ENCODE measurements around the gene CHRNB1. TPM values are rescaled to one million over a fixed set of nuclear protein-coding genes. Genes with fewer than 3 reads are reported as not detected.
"Not testable (repeated sequence)": the region's sequence is repeated elsewhere in the genome, so short reads cannot be mapped to it uniquely, and the experiment has no call there.

The CHRNB1 gene
- total RNA-seq, 1 donor from 2014 or later, result 9.6 TPM

GRCh38 chr17:7482742-7483088, 37.9 kb downstream of the CHRNB1 start:
- not testable (repeated sequence) for DNase-seq (ENCODE audit: extremely low read depth, low read depth, low spot score)

- peak; percentile 73 for DNase-seq (ENCODE audit: extremely low read depth, low read depth, low spot score)
Measured at GRCh38 chr17:7483255-7484066, 38.6 kb downstream of the CHRNB1 start.

GRCh38 chr17:7484067-7484918, 39.4 kb downstream of the CHRNB1 start, which contains the start of gene POLR2A:
Gene POLR2A (plus strand): TSS chr17:7484366.
- DNase-seq (ENCODE audit: extremely low read depth, low read depth, low spot score), result peak; percentile 83

- no peak for DNase-seq (ENCODE audit: extremely low read depth, low read depth, low spot score)
Measured at GRCh38 chr17:7484919-7485377, 40.1 kb downstream of the CHRNB1 start.

GRCh38 chr17:7486181-7486580, 41.3 kb downstream of the CHRNB1 start:
- DNase-seq (ENCODE audit: extremely low read depth, low read depth, low spot score), result no peak

- DNase-seq (ENCODE audit: extremely low read depth, low read depth, low spot score), result no peak
Measured at GRCh38 chr17:7490144-7490543, 45.3 kb downstream of the CHRNB1 start.

- no peak for DNase-seq (ENCODE audit: extremely low read depth, low read depth, low spot score)
Measured at GRCh38 chr17:7491583-7491982, 46.7 kb downstream of the CHRNB1 start.

- DNase-seq (ENCODE audit: extremely low read depth, low read depth, low spot score), result no peak
Measured at GRCh38 chr17:7493941-7494340, 49.1 kb downstream of the CHRNB1 start.

- DNase-seq (ENCODE audit: extremely low read depth, low read depth, low spot score), result no peak
Measured at GRCh38 chr17:7495906-7496434, 51.1 kb downstream of the CHRNB1 start.

GRCh38 chr17:7496470-7497183, 51.8 kb downstream of the CHRNB1 start:
- no peak for DNase-seq (ENCODE audit: extremely low read depth, low read depth, low spot score)

- DNase-seq (ENCODE audit: extremely low read depth, low read depth, low spot score), result no peak
Measured at GRCh38 chr17:7497228-7497627, 52.4 kb downstream of the CHRNB1 start.

GRCh38 chr17:7497636-7498035, 52.8 kb downstream of the CHRNB1 start:
- DNase-seq (ENCODE audit: extremely low read depth, low read depth, low spot score), result no peak

GRCh38 chr17:7499161-7499560, 54.3 kb downstream of the CHRNB1 start:
- no peak for DNase-seq (ENCODE audit: extremely low read depth, low read depth, low spot score)

- no peak for DNase-seq (ENCODE audit: extremely low read depth, low read depth, low spot score)
Measured at GRCh38 chr17:7501729-7502128, 56.9 kb downstream of the CHRNB1 start.

- DNase-seq (ENCODE audit: extremely low read depth, low read depth, low spot score), result no peak
Measured at GRCh38 chr17:7502171-7502847, 57.4 kb downstream of the CHRNB1 start.

- no peak for DNase-seq (ENCODE audit: extremely low read depth, low read depth, low spot score)
Measured at GRCh38 chr17:7502987-7503386, 58.1 kb downstream of the CHRNB1 start.

GRCh38 chr17:7503521-7503920, 58.7 kb downstream of the CHRNB1 start:
- no peak for DNase-seq (ENCODE audit: extremely low read depth, low read depth, low spot score)
